ENCODE results near the gene CC2D2B. TPM values are rescaled to one million over a fixed set of nuclear protein-coding genes. Genes with fewer than 3 reads are reported as not detected.

The CC2D2B gene
- total and polyA plus RNA-seq, 2 of the 13 experiments (the other 11 are each of a cell fraction or from before 2014, with no cell fraction given): 0.20 TPM; not detected in 1

GRCh38 chr10:95873139-95873538 lies 34.6 kb upstream of the CC2D2B start (continued):
- TF ChIP-seq, protein P1, sequence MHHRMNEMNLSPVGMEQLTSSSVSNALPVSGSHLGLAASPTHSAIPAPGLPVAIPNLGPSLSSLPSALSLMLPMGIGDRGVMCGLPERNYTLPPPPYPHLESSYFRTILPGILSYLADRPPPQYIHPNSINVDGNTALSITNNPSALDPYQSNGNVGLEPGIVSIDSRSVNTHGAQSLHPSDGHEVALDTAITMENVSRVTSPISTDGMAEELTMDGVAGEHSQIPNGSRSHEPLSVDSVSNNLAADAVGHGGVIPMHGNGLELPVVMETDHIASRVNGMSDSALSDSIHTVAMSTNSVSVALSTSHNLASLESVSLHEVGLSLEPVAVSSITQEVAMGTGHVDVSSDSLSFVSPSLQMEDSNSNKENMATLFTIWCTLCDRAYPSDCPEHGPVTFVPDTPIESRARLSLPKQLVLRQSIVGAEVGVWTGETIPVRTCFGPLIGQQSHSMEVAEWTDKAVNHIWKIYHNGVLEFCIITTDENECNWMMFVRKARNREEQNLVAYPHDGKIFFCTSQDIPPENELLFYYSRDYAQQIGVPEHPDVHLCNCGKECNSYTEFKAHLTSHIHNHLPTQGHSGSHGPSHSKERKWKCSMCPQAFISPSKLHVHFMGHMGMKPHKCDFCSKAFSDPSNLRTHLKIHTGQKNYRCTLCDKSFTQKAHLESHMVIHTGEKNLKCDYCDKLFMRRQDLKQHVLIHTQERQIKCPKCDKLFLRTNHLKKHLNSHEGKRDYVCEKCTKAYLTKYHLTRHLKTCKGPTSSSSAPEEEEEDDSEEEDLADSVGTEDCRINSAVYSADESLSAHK (CRISPR knock-in tag; IDR thresholded peaks at IDR 0.05; ENCODE audit: borderline replicate concordance): no peak
- TF ChIP-seq ARID2 (CRISPR knock-in tag; IDR thresholded peaks at IDR 0.05; ENCODE audit: borderline replicate concordance): no peak
- no peak for TF ChIP-seq ZNF563 (CRISPR knock-in tag; IDR thresholded peaks at IDR 0.05)
- no peak for TF ChIP-seq ZNF883 (CRISPR knock-in tag; IDR thresholded peaks at IDR 0.05; ENCODE audit: not compliant biosample characterization)
- no peak for TF ChIP-seq ZNF234 (CRISPR knock-in tag; conservative IDR thresholded peaks at IDR 0.05)
- no peak for TF ChIP-seq NR2F6 (IDR thresholded peaks at IDR 0.05)
- TF ChIP-seq NR2F6 (CRISPR knock-in tag; IDR thresholded peaks at IDR 0.05): no peak
- no peak for TF ChIP-seq JUN (CRISPR knock-in tag; IDR thresholded peaks at IDR 0.05)
- TF ChIP-seq TRIM22 (IDR thresholded peaks at IDR 0.05): no peak
- TF ChIP-seq ZMYM4 (CRISPR knock-in tag; IDR thresholded peaks at IDR 0.05): no peak
- no peak for TF ChIP-seq ZNF251 (CRISPR knock-in tag; IDR thresholded peaks at IDR 0.05)

GRCh38 chr10:95873651-95874050 lies 34.1 kb upstream of the CC2D2B start:
- Histone ChIP-seq H4K20me1 (ENCODE audit: insufficient read depth, low read length) (no peaks in the 10 kb centered on the region), H3K4me2 (ENCODE audit: low read depth, low read length) (no peak overlapping the region), H3K27me3 (ENCODE audit: control insufficient read depth in 1 of 2, insufficient read depth in 2 of 2, low read length in 2 of 2) (no peaks in the 10 kb centered on the region; a peak in 1 of 5 replicates), H3K4me3 (replicated peaks in 1 of 3; ENCODE audit: insufficient read depth in 1 of 3, low read depth in 2 of 3, low read length in 3 of 3) (no peak overlapping the region), H3K9ac (ENCODE audit: insufficient read depth, low read depth, low read length) (no peak overlapping the region), H3K27ac (ENCODE audit: extremely low read length, insufficient read depth, low read length) (no peak overlapping the region), H3K36me3 (replicated peaks in 1 of 2; ENCODE audit: control insufficient read depth in 1 of 2, insufficient read depth in 2 of 2, low read length in 2 of 2) (peaks cover 4 to 15% of the 10 kb centered on the region in 2 experiments; a peak in 3 of 5 replicates), H3K4me1 (ENCODE audit: insufficient read depth, low read length) (no peaks in the 10 kb centered on the region), H3K79me2 (ENCODE audit: insufficient read depth, low read length) (no peaks in the 10 kb centered on the region), H2AFZ (ENCODE audit: low read length) (no peak overlapping the region), H3K9me3 (ENCODE audit: low read length) (no peaks in the 10 kb centered on the region)
- 98% methylated on average over 4 of the region's 4 CpGs for WGBS (ENCODE audit: low lambda C conversion rate)
- FAIRE-seq (no peak), ATAC-seq (no peak), DNase-seq (ENCODE audit: low spot score) (no peak)
- CTCF ChIA-PET (ENCODE audit: low intra/inter-chr PET ratio, low total read pairs): no interaction called here
- POLR2A ChIA-PET: no interaction called here
- in situ Hi-C loops (cut with HindIII; ENCODE audit: extremely low pct_ligation_motif_present, low pct_unique_long_range_greater_than_20kb) (loop anchor here (25.0 kb wide), 1 partner anchor 461 kb away; no protein-coding TSS in a partner anchor), intact Hi-C loops (cut with micrococcal nuclease; ENCODE audit: unreplicated experiment) (no loop called here)
- BruUV-seq (replicated peaks): no TSS peak
- no peak for TF ChIP-seq ZFYVE20 (CRISPR knock-in tag; IDR thresholded peaks at IDR 0.05; ENCODE audit: borderline replicate concordance, low read depth)
- TF ChIP-seq MEF2D (CRISPR knock-in tag; IDR thresholded peaks at IDR 0.05): no peak
- TF ChIP-seq, protein P2, sequence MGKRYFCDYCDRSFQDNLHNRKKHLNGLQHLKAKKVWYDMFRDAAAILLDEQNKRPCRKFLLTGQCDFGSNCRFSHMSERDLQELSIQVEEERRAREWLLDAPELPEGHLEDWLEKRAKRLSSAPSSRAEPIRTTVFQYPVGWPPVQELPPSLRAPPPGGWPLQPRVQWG (CRISPR knock-in tag; IDR thresholded peaks at IDR 0.05; ENCODE audit: borderline replicate concordance, low read depth): no peak
- no peak for TF ChIP-seq NFATC3 (CRISPR knock-in tag; IDR thresholded peaks at IDR 0.05)
- no peak for TF ChIP-seq ZNF276 (CRISPR knock-in tag; IDR thresholded peaks at IDR 0.05; ENCODE audit: low read depth)
- TF ChIP-seq ZNF879 (CRISPR knock-in tag; IDR thresholded peaks at IDR 0.05): no peak
- no peak for TF ChIP-seq ELF4 (CRISPR knock-in tag; IDR thresholded peaks at IDR 0.05; ENCODE audit: borderline replicate concordance)
